Measurements from ENCODE around the gene KIF1C.
"Not testable (repeated sequence)": the region's sequence is repeated elsewhere in the genome, so short reads cannot be mapped to it uniquely, and the experiment has no call there.

The KIF1C gene

GRCh38 chr17:5002121-5002788 is 4.5 kb downstream of the KIF1C start:
- DNase-seq (ENCODE audit: low read depth) = no peak

- DNase-seq (ENCODE audit: low read depth) = no peak
Observed at GRCh38 chr17:5003214-5003867, 5.6 kb downstream of the KIF1C start.

GRCh38 chr17:5011928-5012327 is 14.2 kb downstream of the KIF1C start:
- no peak for DNase-seq (ENCODE audit: low read depth)

GRCh38 chr17:5014357-5014756 is 16.6 kb downstream of the KIF1C start:
- no peak for DNase-seq (ENCODE audit: low read depth)

GRCh38 chr17:5019475-5019956 is 21.8 kb downstream of the KIF1C start:
- DNase-seq (ENCODE audit: low read depth) = peak; percentile 17

- no peak for DNase-seq (ENCODE audit: low read depth)
Observed at GRCh38 chr17:5020502-5021023, 22.8 kb downstream of the KIF1C start.

- DNase-seq (ENCODE audit: low read depth) = no peak
Observed at GRCh38 chr17:5022171-5022711, 24.5 kb downstream of the KIF1C start.

- DNase-seq (ENCODE audit: low read depth) = no peak
Observed at GRCh38 chr17:5023588-5024147, 25.9 kb downstream of the KIF1C start.

- DNase-seq (ENCODE audit: low read depth) = no peak
Observed at GRCh38 chr17:5024604-5025003, 26.9 kb downstream of the KIF1C start.

GRCh38 chr17:5027299-5027698 is 29.5 kb downstream of the KIF1C start:
- DNase-seq (ENCODE audit: low read depth) = no peak

- no peak for DNase-seq (ENCODE audit: low read depth)
Observed at GRCh38 chr17:5027916-5028315, 30.2 kb downstream of the KIF1C start.

GRCh38 chr17:5030168-5030567 is 32.4 kb downstream of the KIF1C start:
- DNase-seq (ENCODE audit: low read depth) = not testable (repeated sequence)

GRCh38 chr17:5031365-5032082 is 33.8 kb downstream of the KIF1C start:
- DNase-seq (ENCODE audit: low read depth) = peak; percentile 77

GRCh38 chr17:5032865-5033264 is 35.1 kb downstream of the KIF1C start:
- no peak for DNase-seq (ENCODE audit: low read depth)

- no peak for DNase-seq (ENCODE audit: low read depth)
Observed at GRCh38 chr17:5033352-5034015, 35.7 kb downstream of the KIF1C start.

GRCh38 chr17:5034063-5034462 is 36.3 kb downstream of the KIF1C start:
- no peak for DNase-seq (ENCODE audit: low read depth)

GRCh38 chr17:5034651-5035050 is 36.9 kb downstream of the KIF1C start:
- no peak for DNase-seq (ENCODE audit: low read depth)

- DNase-seq (ENCODE audit: low read depth) = no peak
Observed at GRCh38 chr17:5035315-5035714, 37.6 kb downstream of the KIF1C start, which contains the start of gene SLC52A1. Gene SLC52A1 (minus strand): TSS chr17:5035426. CDS start chr17:5034606, 820 bp downstream.

GRCh38 chr17:5042157-5043022 is 44.6 kb downstream of the KIF1C start:
- no peak for DNase-seq (ENCODE audit: low read depth)

GRCh38 chr17:5043524-5043923 is 45.8 kb downstream of the KIF1C start:
- DNase-seq (ENCODE audit: low read depth) = no peak

GRCh38 chr17:5044630-5045029 is 46.9 kb downstream of the KIF1C start:
- DNase-seq (ENCODE audit: low read depth) = no peak

All from activated gamma-delta T cell treated with anti-CD3 and anti-CD28 coated beads, Interleukin-2, amount 50 U/mL, for 16 hours (primary cell).